ENCODE measurements around the gene EFCAB5.

Gene EFCAB5

GRCh38 chr17:30074254-30074653 lies 132.8 kb downstream of the EFCAB5 start:
- Histone ChIP-seq H3K9me3 (ENCODE audit: insufficient read depth, low read length, severe bottlenecking) (no peaks in the 10 kb centered on the region), H3K36me3 (ENCODE audit: insufficient read depth, low read length) (no peaks in the 10 kb centered on the region), H3K27me3 (ENCODE audit: insufficient read depth, low read length, poor library complexity) (peaks cover 17% of the 10 kb centered on the region), H3K4me3 (ENCODE audit: low read depth in 1 of 2, low read length in 2 of 2) (no peak overlapping the region), H3K4me1 (ENCODE audit: insufficient read depth, low read length) (no peaks in the 10 kb centered on the region), H3K9ac (ENCODE audit: low read depth, low read length) (no peak overlapping the region), H3K27ac (ENCODE audit: low read length) (no peak overlapping the region), H2AFZ (ENCODE audit: low read depth, low read length) (no peak overlapping the region), H4K20me1 (ENCODE audit: insufficient read depth, low read length) (no peaks in the 10 kb centered on the region), H3K79me2 (ENCODE audit: insufficient read depth, low read length) (no peaks in the 10 kb centered on the region), H3K4me2 (ENCODE audit: insufficient read depth, low read length) (no peak overlapping the region)
- no peak for ATAC-seq (ENCODE audit: insufficient read depth, low read depth)
- DNase-seq: no peak
- TF ChIP-seq EZH2 (IDR thresholded peaks at IDR 0.05; ENCODE audit: borderline replicate concordance, low read depth, low read length, severe bottlenecking) (no peak), CTCF (IDR thresholded peaks at IDR 0.05; ENCODE audit: borderline replicate concordance, extremely low read depth, low read length, poor library complexity, severe bottlenecking) (no peak)

DNA sequence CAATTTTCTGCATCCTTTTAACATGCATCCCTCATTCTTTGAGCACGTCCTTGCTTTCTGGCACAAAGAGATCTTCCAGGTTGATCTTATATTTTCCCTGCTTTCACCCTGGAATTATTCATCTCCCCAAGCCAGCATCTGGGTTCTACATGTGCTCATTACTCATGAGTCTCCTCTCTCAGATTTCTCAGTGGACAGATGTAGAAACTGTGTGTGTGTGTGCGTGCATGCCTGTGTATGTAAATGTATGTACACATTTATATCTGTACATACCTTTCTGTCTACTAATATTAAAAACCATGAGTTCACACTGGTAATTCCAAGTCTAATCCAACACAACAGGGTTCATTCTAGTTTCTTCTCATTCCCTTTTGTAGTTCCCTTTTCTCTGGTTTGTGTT lies 133.3 kb downstream of the EFCAB5 start:
- Histone ChIP-seq H3K9ac (ENCODE audit: low read depth, low read length) (no peak overlapping the region), H3K4me3 (ENCODE audit: low read depth in 1 of 2, low read length in 2 of 2) (no peak overlapping the region), H3K4me1 (ENCODE audit: insufficient read depth, low read length) (no peaks in the 10 kb centered on the region), H4K20me1 (ENCODE audit: insufficient read depth, low read length) (no peaks in the 10 kb centered on the region), H3K4me2 (ENCODE audit: insufficient read depth, low read length) (no peak overlapping the region), H3K79me2 (ENCODE audit: insufficient read depth, low read length) (no peaks in the 10 kb centered on the region), H3K27ac (ENCODE audit: low read length) (no peak overlapping the region), H3K36me3 (ENCODE audit: insufficient read depth, low read length) (no peaks in the 10 kb centered on the region), H2AFZ (ENCODE audit: low read depth, low read length) (no peak overlapping the region), H3K27me3 (ENCODE audit: insufficient read depth, low read length, poor library complexity) (peaks cover 17% of the 10 kb centered on the region), H3K9me3 (ENCODE audit: insufficient read depth, low read length, severe bottlenecking) (no peaks in the 10 kb centered on the region)
- TF ChIP-seq CTCF (IDR thresholded peaks at IDR 0.05; ENCODE audit: borderline replicate concordance, extremely low read depth, low read length, poor library complexity, severe bottlenecking) (no peak), EZH2 (IDR thresholded peaks at IDR 0.05; ENCODE audit: borderline replicate concordance, low read depth, low read length, severe bottlenecking) (no peak)
- DNase-seq: no peak
- ATAC-seq (ENCODE audit: insufficient read depth, low read depth): no peak

DNA sequence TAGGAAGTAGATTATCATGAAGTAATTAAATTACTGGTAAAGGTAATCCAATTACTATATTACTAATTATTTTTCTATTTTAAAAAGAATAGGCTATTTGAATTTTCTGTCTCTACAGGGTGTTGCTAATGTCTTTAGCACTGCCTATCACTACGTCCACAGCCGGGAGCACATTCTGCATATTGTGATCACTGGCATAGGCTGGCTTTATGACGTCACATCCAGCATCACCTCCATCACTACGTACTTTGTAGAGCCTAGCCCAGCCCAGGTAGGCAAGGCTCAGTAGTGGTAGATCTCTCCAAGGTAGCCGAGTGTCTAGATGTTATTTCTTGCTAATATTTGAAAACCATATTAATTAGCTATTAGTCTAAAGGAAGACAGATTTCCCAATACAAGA lies 141.3 kb downstream of the EFCAB5 start:
- Histone ChIP-seq H3K4me2 (ENCODE audit: insufficient read depth, low read length) (no peak overlapping the region), H3K27ac (ENCODE audit: low read length) (no peak overlapping the region), H2AFZ (ENCODE audit: low read depth, low read length) (no peak overlapping the region), H3K4me1 (ENCODE audit: insufficient read depth, low read length) (no peaks in the 10 kb centered on the region), H3K4me3 (ENCODE audit: low read depth in 1 of 2, low read length in 2 of 2) (no peak overlapping the region), H3K79me2 (ENCODE audit: insufficient read depth, low read length) (no peaks in the 10 kb centered on the region), H3K9me3 (ENCODE audit: insufficient read depth, low read length, severe bottlenecking) (no peaks in the 10 kb centered on the region), H3K36me3 (ENCODE audit: insufficient read depth, low read length) (no peaks in the 10 kb centered on the region), H4K20me1 (ENCODE audit: insufficient read depth, low read length) (no peaks in the 10 kb centered on the region), H3K9ac (ENCODE audit: low read depth, low read length) (no peak overlapping the region), H3K27me3 (ENCODE audit: insufficient read depth, low read length, poor library complexity) (peaks cover 11% of the 10 kb centered on the region)
- TF ChIP-seq CTCF (IDR thresholded peaks at IDR 0.05; ENCODE audit: borderline replicate concordance, extremely low read depth, low read length, poor library complexity, severe bottlenecking): no peak
- DNase-seq (no peak), ATAC-seq (ENCODE audit: insufficient read depth, low read depth) (no peak)

- Histone ChIP-seq H3K9ac (ENCODE audit: low read depth, low read length) (no peak overlapping the region), H2AFZ (ENCODE audit: low read depth, low read length) (no peak overlapping the region), H3K79me2 (ENCODE audit: insufficient read depth, low read length) (no peaks in the 10 kb centered on the region), H3K4me3 (ENCODE audit: low read depth in 1 of 2, low read length in 2 of 2) (no peak overlapping the region), H3K4me2 (ENCODE audit: insufficient read depth, low read length) (no peak overlapping the region), H3K27me3 (ENCODE audit: insufficient read depth, low read length, poor library complexity) (peaks cover 19% of the 10 kb centered on the region), H3K9me3 (ENCODE audit: insufficient read depth, low read length, severe bottlenecking) (no peaks in the 10 kb centered on the region), H3K4me1 (ENCODE audit: insufficient read depth, low read length) (no peaks in the 10 kb centered on the region), H3K27ac (ENCODE audit: low read length) (no peak overlapping the region), H3K36me3 (ENCODE audit: insufficient read depth, low read length) (no peaks in the 10 kb centered on the region), H4K20me1 (ENCODE audit: insufficient read depth, low read length) (no peaks in the 10 kb centered on the region)
- TF ChIP-seq CTCF (IDR thresholded peaks at IDR 0.05; ENCODE audit: borderline replicate concordance, extremely low read depth, low read length, poor library complexity, severe bottlenecking) (no peak), EZH2 (IDR thresholded peaks at IDR 0.05; ENCODE audit: borderline replicate concordance, low read depth, low read length, severe bottlenecking) (no peak)
- no peak for ATAC-seq (ENCODE audit: insufficient read depth, low read depth)
- no peak for DNase-seq
Measured at GRCh38 chr17:30084788-30085187, 143.4 kb downstream of the EFCAB5 start.

Measured in DND-41 (cell line).